Liver (tissue), 9 donors: Measurements from ENCODE around the gene CNEP1R1. TPM values are rescaled to one million over a fixed set of nuclear protein-coding genes. Genes with fewer than 3 reads are reported as not detected.

ENCODE experiments used
- DNase-seq: peaks from one replicate; pipeline ENCODE4 v3.0.0-alpha.2; 2017; ENCODE audit warnings: low spot score
- H3K27ac ChIP-seq, 2 donors: one replicate each; pipeline ENCODE4 v1.7.0; 2013; ENCODE audit warnings: inconsistent platforms in 2 of 2, low read length in 2 of 2, control low read depth in 1 of 2, low read depth in 1 of 2, mild to moderate bottlenecking in 1 of 2
- H3K27me3 ChIP-seq, 4 donors: one replicate each; pipeline versions ENCODE4 v1.6.1 to v1.7.0; 2013; ENCODE audit warnings: low read length in 3 of 4, inconsistent platforms in 1 of 4, mild to moderate bottlenecking in 1 of 4, moderate library complexity in 1 of 4; ENCODE audit not compliant: control insufficient read depth in 4 of 4, insufficient read depth in 4 of 4
- H3K36me3 ChIP-seq, 4 donors: one replicate each; pipeline versions ENCODE4 v1.6.1 to v1.7.0; 2013; ENCODE audit warnings: low read length in 3 of 4, mild to moderate bottlenecking in 3 of 4, low read depth in 1 of 4, moderate library complexity in 1 of 4; ENCODE audit not compliant: control insufficient read depth in 4 of 4, insufficient read depth in 3 of 4
- H3K4me1 ChIP-seq, 4 donors: one replicate each; pipeline versions ENCODE4 v1.6.1 to v1.7.0; 2013; ENCODE audit warnings: low read length in 3 of 4, mild to moderate bottlenecking in 3 of 4, moderate library complexity in 1 of 4; ENCODE audit not compliant: control insufficient read depth in 4 of 4, insufficient read depth in 4 of 4
- H3K4me3 ChIP-seq, 3 donors: one replicate each; pipeline versions ENCODE4 v1.6.1 to v1.7.0; 2013; ENCODE audit warnings: low read length in 3 of 3, control low read depth in 1 of 3, low read depth in 1 of 3, mild to moderate bottlenecking in 1 of 3
- H3K9ac ChIP-seq, 2 donors: one replicate each; pipeline ENCODE4 v1.7.0; 2013; ENCODE audit warnings: low read length in 2 of 2, mild to moderate bottlenecking in 2 of 2, moderate library complexity in 2 of 2, control low read depth in 1 of 2, low read depth in 1 of 2
- H3K9me3 ChIP-seq, 4 donors: one replicate each; pipeline versions ENCODE4 v1.6.1 to v1.7.0; 2013; ENCODE audit warnings: low read length in 3 of 4; ENCODE audit not compliant: control insufficient read depth in 4 of 4
- CTCF ChIP-seq: fragments of 150-350 bp; IDR thresholded peaks from 2 replicates; pipeline ENCODE4 v1.5.1; 2017; ENCODE audit warnings: improper control_type of control experiment, low read depth, low read length; ENCODE audit not compliant: missing input control
- EGR1 ChIP-seq, 2 donors: IDR thresholded peaks; 2 replicates each; pipeline ENCODE4 v1.6.1; 2016 to 2018; ENCODE audit warnings: antibody characterized with exemption in 2 of 2, low read depth in 2 of 2
- FOXA1 ChIP-seq: IDR thresholded peaks from 2 replicates; pipeline ENCODE4 v1.6.1; 2016; ENCODE audit warnings: antibody characterized with exemption
- FOXA2 ChIP-seq: IDR thresholded peaks from 2 replicates; pipeline ENCODE4 v1.6.1; 2016; ENCODE audit warnings: antibody characterized with exemption
- GABPA ChIP-seq, 2 donors: IDR thresholded peaks in 1 of 2; conservative IDR thresholded peaks in 1 of 2; 2 replicates each; pipeline ENCODE4 v1.6.1; 2016; ENCODE audit warnings: antibody characterized with exemption in 2 of 2, mild to moderate bottlenecking in 1 of 2, moderate library complexity in 1 of 2
- HNF4A ChIP-seq, 2 donors: conservative IDR thresholded peaks; 2 replicates each; pipeline ENCODE4 v1.6.1; 2016; ENCODE audit warnings: antibody characterized with exemption in 2 of 2, mild to moderate bottlenecking in 2 of 2
- HNF4G ChIP-seq: IDR thresholded peaks from 2 replicates; pipeline ENCODE4 v1.6.1; 2016; ENCODE audit warnings: antibody characterized with exemption
- JUND ChIP-seq, 2 donors: IDR thresholded peaks; 2 replicates each; pipeline ENCODE4 v1.6.1; 2016; ENCODE audit warnings: antibody characterized with exemption in 2 of 2
- MAX ChIP-seq: IDR thresholded peaks from 2 replicates; pipeline ENCODE4 v1.6.1; 2016; ENCODE audit warnings: antibody characterized with exemption
- NR2F2 ChIP-seq: IDR thresholded peaks from 2 replicates; pipeline ENCODE4 v1.6.1; 2016; ENCODE audit warnings: antibody characterized with exemption
- RAD21 ChIP-seq, 2 donors: IDR thresholded peaks; 2 replicates each; pipeline ENCODE4 v1.6.1; 2016; ENCODE audit warnings: antibody characterized with exemption in 2 of 2, mild to moderate bottlenecking in 2 of 2
- REST ChIP-seq: IDR thresholded peaks from 2 replicates; pipeline ENCODE4 v1.6.1; 2016; ENCODE audit warnings: antibody characterized with exemption, mild to moderate bottlenecking
- RXRA ChIP-seq, 2 donors: IDR thresholded peaks; 2 replicates each; pipeline ENCODE4 v1.6.1; 2017 to 2018; ENCODE audit warnings: antibody characterized with exemption in 2 of 2, mild to moderate bottlenecking in 1 of 2
- SP1 ChIP-seq: IDR thresholded peaks from 2 replicates; pipeline ENCODE4 v1.6.1; 2018; ENCODE audit warnings: antibody characterized with exemption, mild to moderate bottlenecking
- TAF1 ChIP-seq: conservative IDR thresholded peaks from 2 replicates; pipeline ENCODE4 v1.6.1; 2016; ENCODE audit warnings: antibody characterized with exemption, mild to moderate bottlenecking
- YY1 ChIP-seq: IDR thresholded peaks from 2 replicates; pipeline ENCODE4 v1.6.1; 2016; ENCODE audit warnings: antibody characterized with exemption, mild to moderate bottlenecking
- WGBS: extraction: QIAGEN DNeasy Blood & Tissue Kit; methylation state at CpG from one replicate; pipeline ENCODE4 v1.1.7; 2013; 5-methylcytosine and 5-hydroxymethylcytosine counted together
- polyA plus RNA-seq, 2 donors: library from polyadenylated mRNA; stranded (reverse) in 1 of 2; unstranded in 1 of 2; fragments of 200-250 nt in 1 of 2; fragments of >200 nt in 1 of 2; fragmentation: Nextera tagmentation in 1 of 2; extraction: Ambion mirVana in 1 of 2; gene quantifications; one replicate each; pipeline versions ENCODE4 v1.2.1 to v1.2.3, GENCODE V29; 2013 to 2015
- total RNA-seq, 2 donors: library from RNA; depleted of rRNA; stranded (reverse); fragments of >200 nt; gene quantifications; one replicate each; pipeline ENCODE4 v1.2.3, GENCODE V29; 2014
- TF ChIP-seq, protein P1 (sequence below): IDR thresholded peaks from 2 replicates; pipeline ENCODE4 v1.6.1; 2016; ENCODE audit warnings: antibody characterized with exemption
- TF ChIP-seq, protein P2 (sequence below): IDR thresholded peaks from 2 replicates; pipeline ENCODE4 v1.6.1; 2016; ENCODE audit warnings: antibody characterized with exemption
- donor health status: healthy.
- donor health status: healthy.
- donor health status: healthy.
- donor health status: healthy.
- donor health status: healthy.

CNEP1R1 gene
- total and polyA plus RNA-seq, 4 donors, result 4.2 to 21.6 (median 8.8) TPM

- Histone ChIP-seq H3K27ac (no peak overlapping the region), H3K27me3 (no peaks in the 10 kb centered on the region)
- 60% methylated on average over 1 of the region's 1 CpG for WGBS
Measured at GRCh38 chr16:49994006-49994405, 31.0 kb upstream of the CNEP1R1 start.

DNA sequence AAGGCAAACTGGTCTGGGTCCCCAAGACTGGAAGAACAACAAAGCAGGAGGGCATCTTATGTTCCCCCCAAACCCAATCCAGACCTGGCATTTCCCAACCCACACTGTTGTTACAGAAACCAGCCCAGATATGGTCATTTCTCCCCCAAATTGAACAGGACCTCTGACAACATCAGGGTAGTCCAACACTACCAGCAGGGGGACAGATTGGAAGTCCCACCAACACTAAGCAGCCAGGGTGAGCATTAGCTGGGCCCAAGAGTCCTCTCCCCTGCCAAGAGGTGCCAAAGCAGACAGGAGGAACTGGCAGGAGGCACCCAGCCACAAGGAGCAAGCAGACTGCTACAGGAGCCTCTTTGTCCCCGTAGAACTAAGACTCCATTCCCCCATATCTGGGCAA lies 29.3 kb upstream of the CNEP1R1 start:
- no peak for DNase-seq
- no peak overlapping the region for H3K9ac ChIP-seq
- no peaks in the 10 kb centered on the region for H3K27me3 ChIP-seq
- no peaks in the 10 kb centered on the region for H3K9me3 ChIP-seq
- H3K27ac ChIP-seq, result no peak overlapping the region
- no peaks in the 10 kb centered on the region for H3K36me3 ChIP-seq
- TF ChIP-seq SP1 (no peak), NR2F2 (no peak), HNF4A (conservative IDR thresholded peaks at IDR 0.05) (no peak), REST (no peak), JUND (IDR thresholded peaks at IDR 0.05) (no peak), GABPA (IDR thresholded peaks at IDR 0.05 in 1 of 2, conservative IDR thresholded peaks at IDR 0.05 in 1 of 2) (no peak), YY1 (no peak), MAX (no peak), TAF1 (no peak), FOXA2 (no peak), RXRA (IDR thresholded peaks at IDR 0.05) (no peak), RAD21 (IDR thresholded peaks at IDR 0.05) (no peak), EGR1 (IDR thresholded peaks at IDR 0.05; ENCODE audit: low read depth in 2 of 2) (no peak), HNF4G (no peak), CTCF (no peak), FOXA1 (no peak)
- TF ChIP-seq, protein P1, sequence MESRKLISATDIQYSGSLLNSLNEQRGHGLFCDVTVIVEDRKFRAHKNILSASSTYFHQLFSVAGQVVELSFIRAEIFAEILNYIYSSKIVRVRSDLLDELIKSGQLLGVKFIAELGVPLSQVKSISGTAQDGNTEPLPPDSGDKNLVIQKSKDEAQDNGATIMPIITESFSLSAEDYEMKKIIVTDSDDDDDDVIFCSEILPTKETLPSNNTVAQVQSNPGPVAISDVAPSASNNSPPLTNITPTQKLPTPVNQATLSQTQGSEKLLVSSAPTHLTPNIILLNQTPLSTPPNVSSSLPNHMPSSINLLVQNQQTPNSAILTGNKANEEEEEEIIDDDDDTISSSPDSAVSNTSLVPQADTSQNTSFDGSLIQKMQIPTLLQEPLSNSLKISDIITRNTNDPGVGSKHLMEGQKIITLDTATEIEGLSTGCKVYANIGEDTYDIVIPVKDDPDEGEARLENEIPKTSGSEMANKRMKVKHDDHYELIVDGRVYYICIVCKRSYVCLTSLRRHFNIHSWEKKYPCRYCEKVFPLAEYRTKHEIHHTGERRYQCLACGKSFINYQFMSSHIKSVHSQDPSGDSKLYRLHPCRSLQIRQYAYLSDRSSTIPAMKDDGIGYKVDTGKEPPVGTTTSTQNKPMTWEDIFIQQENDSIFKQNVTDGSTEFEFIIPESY, result no peak
- TF ChIP-seq, protein P2, sequence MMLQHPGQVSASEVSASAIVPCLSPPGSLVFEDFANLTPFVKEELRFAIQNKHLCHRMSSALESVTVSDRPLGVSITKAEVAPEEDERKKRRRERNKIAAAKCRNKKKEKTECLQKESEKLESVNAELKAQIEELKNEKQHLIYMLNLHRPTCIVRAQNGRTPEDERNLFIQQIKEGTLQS, result no peak
- WGBS, result 62% methylated on average over 1 of the region's 1 CpG
- no peaks in the 10 kb centered on the region for H3K4me1 ChIP-seq
- H3K4me3 ChIP-seq, result no peak overlapping the region

More at GRCh38 chr16:49994006-49994405, 31.0 kb upstream of the CNEP1R1 start:
- Histone ChIP-seq H3K9ac (no peak overlapping the region), H3K36me3 (no peaks in the 10 kb centered on the region), H3K4me1 (no peaks in the 10 kb centered on the region), H3K4me3 (no peak overlapping the region), H3K9me3 (no peaks in the 10 kb centered on the region)
- no peak for DNase-seq
- TF ChIP-seq EGR1 (IDR thresholded peaks at IDR 0.05; ENCODE audit: low read depth in 2 of 2), result no peak
- TF ChIP-seq, protein P2, result no peak
